ENCODE data around the gene SDCBP2.

GRCh38 chr20:1283522-1284510 is 45.1 kb downstream of the SDCBP2 start:
- no peak for TF ChIP-seq CTCF (IDR thresholded peaks at IDR 0.05; ENCODE audit: low read depth, low read length)
- TF ChIP-seq EZH2phosphoT487 (IDR thresholded peaks at IDR 0.05; ENCODE audit: low read depth), result no peak

Data from OCI-LY3 (cell line).